Measurements from ENCODE around the gene TTC39C.

Gene TTC39C

DNA sequence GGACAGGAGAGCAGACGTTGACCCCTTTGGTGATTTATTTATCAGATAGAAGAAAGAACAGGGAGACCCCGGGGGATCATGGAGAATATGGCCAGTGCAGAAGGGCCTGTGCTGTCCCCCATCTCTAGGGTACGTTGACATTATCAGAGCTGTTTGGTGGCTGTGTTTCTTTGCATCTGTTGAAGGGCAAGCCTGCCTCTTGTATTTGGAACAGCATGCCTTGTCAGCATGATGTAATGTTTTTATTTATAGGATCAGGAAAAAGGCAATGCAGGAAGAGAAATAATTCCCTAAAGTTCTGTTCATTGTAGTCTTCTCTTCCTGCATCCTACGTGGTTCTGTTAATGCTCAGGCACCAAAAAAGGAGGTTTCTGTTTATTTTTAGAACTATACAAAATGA is 74.5 kb downstream of the TTC39C start:
- Histone ChIP-seq H3K36me3 (ENCODE audit: insufficient read depth, low read length) (no peaks in the 10 kb centered on the region; the same call in 1 of the 2 replicates), H3K4me1 (ENCODE audit: insufficient read depth, low read length) (no peaks in the 10 kb centered on the region), H3K9me3 (ENCODE audit: control insufficient read depth, insufficient read depth, low read length) (no peaks in the 10 kb centered on the region), H3K9ac (ENCODE audit: low read depth, low read length) (no peak overlapping the region)

GRCh38 chr18:24089515-24090337 is 75.2 kb downstream of the TTC39C start:
- Histone ChIP-seq H3K9ac (ENCODE audit: low read depth, low read length) (no peak overlapping the region), H3K9me3 (ENCODE audit: control insufficient read depth, insufficient read depth, low read length) (no peaks in the 10 kb centered on the region), H3K36me3 (ENCODE audit: insufficient read depth, low read length) (no peaks in the 10 kb centered on the region; the same call in 1 of the 2 replicates), H3K4me1 (ENCODE audit: insufficient read depth, low read length) (no peaks in the 10 kb centered on the region)

GRCh38 chr18:24090876-24091275 is 76.3 kb downstream of the TTC39C start:
- H3K4me1 ChIP-seq (ENCODE audit: insufficient read depth, low read length), result no peaks in the 10 kb centered on the region
- H3K9ac ChIP-seq (ENCODE audit: low read depth, low read length), result no peak overlapping the region
- no peaks in the 10 kb centered on the region; the same call in 1 of the 2 replicates for H3K36me3 ChIP-seq (ENCODE audit: insufficient read depth, low read length)
- no peaks in the 10 kb centered on the region for H3K9me3 ChIP-seq (ENCODE audit: control insufficient read depth, insufficient read depth, low read length)

- Histone ChIP-seq H3K36me3 (ENCODE audit: insufficient read depth, low read length) (peaks cover 6% of the 10 kb centered on the region; the same call in 1 of the 2 replicates), H3K9ac (ENCODE audit: low read depth, low read length) (no peak overlapping the region), H3K9me3 (ENCODE audit: control insufficient read depth, insufficient read depth, low read length) (0 out of 2 replicates have a peak, but pooled peaks cover 2% of the 10 kb centered on the region), H3K4me1 (ENCODE audit: insufficient read depth, low read length) (no peaks in the 10 kb centered on the region)
These were observed 80.0 kb downstream of the TTC39C start for GRCh38 chr18:24094561-24094960.

- Histone ChIP-seq H3K36me3 (ENCODE audit: insufficient read depth, low read length) (peaks cover 6% of the 10 kb centered on the region; the same call in 1 of the 2 replicates), H3K4me1 (ENCODE audit: insufficient read depth, low read length) (no peaks in the 10 kb centered on the region), H3K9me3 (ENCODE audit: control insufficient read depth, insufficient read depth, low read length) (0 out of 2 replicates have a peak, but pooled peaks cover 2% of the 10 kb centered on the region), H3K9ac (ENCODE audit: low read depth, low read length) (no peak overlapping the region)
These were observed 81.4 kb downstream of the TTC39C start for GRCh38 chr18:24095976-24096375.

- no peak overlapping the region for H3K9ac ChIP-seq (ENCODE audit: low read depth, low read length)
- H3K9me3 ChIP-seq (ENCODE audit: control insufficient read depth, insufficient read depth, low read length), result no peaks in the 10 kb centered on the region
- H3K36me3 ChIP-seq (ENCODE audit: insufficient read depth, low read length), result no peaks in the 10 kb centered on the region; the same call in 1 of the 2 replicates
- H3K4me1 ChIP-seq (ENCODE audit: insufficient read depth, low read length), result no peaks in the 10 kb centered on the region
These were observed 88.9 kb downstream of the TTC39C start for GRCh38 chr18:24103320-24104021.

DNA sequence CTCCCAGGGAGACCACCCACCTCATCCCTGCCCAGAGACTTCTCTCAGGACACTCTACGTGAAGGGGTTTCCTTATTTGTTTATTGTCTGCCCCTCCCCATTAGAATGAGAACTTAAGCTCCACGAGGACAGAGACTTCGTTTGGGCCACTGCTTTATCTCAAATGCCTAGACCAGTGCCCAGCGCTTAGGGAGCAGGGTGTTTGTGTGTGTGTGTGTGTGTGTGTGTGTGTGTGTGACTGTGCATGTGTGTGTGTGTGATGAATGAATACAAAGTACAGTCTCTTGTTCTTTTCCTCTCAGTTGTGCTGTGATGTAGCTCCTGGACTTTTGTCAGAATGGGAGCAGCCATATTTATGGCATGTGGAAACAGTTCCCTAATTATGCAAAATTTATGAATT is 89.9 kb downstream of the TTC39C start:
- Histone ChIP-seq H3K9me3 (ENCODE audit: control insufficient read depth, insufficient read depth, low read length) (no peaks in the 10 kb centered on the region), H3K36me3 (ENCODE audit: insufficient read depth, low read length) (no peaks in the 10 kb centered on the region; the same call in 1 of the 2 replicates), H3K4me1 (ENCODE audit: insufficient read depth, low read length) (no peaks in the 10 kb centered on the region), H3K9ac (ENCODE audit: low read depth, low read length) (no peak overlapping the region)

DNA sequence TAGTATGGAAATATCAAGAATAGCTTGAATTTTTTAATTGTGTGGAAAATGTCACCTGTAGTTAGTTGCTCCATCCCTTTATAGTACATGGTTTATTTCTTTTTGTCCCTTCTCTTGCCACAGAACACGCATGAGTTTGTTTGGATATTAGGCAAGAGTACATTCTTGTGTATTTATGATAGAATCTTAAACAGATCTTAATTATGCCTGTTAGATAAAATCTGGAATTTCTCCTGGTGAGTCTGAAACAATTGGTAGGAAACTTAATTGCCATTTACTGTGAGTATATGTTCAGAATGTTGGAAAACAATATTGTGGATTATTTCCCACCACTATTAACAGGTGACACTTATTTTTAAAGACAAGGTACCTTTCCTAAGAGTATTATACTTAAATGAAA is 94.1 kb downstream of the TTC39C start:
- H3K4me1 ChIP-seq (ENCODE audit: insufficient read depth, low read length), result peaks cover 10% of the 10 kb centered on the region; the same call in 1 of the 2 replicates
- H3K36me3 ChIP-seq (ENCODE audit: insufficient read depth, low read length), result no peaks in the 10 kb centered on the region
- no peak overlapping the region for H3K9ac ChIP-seq (ENCODE audit: low read depth, low read length)
- no peaks in the 10 kb centered on the region for H3K9me3 ChIP-seq (ENCODE audit: control insufficient read depth, insufficient read depth, low read length)

DNA sequence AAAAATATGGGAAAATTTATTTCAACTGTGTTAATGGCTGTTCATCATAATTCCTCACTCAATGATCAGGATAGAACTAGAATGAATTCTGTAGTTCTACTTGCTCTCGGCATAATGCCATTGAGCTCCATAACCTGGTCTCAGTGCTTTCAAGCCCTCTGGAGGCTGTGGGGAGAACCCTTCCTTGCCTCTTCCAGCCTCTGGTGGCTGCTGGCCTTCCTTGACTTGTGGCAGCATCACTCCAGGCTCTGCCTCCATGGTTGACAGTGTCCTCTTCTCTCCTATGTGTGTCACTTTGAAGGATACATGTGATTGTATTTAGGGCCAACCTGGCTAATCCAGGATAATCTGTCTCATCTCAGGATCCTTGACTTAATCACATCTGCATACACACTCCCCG is 97.4 kb downstream of the TTC39C start:
- Histone ChIP-seq H3K9me3 (ENCODE audit: control insufficient read depth, insufficient read depth, low read length) (no peaks in the 10 kb centered on the region), H3K36me3 (ENCODE audit: insufficient read depth, low read length) (no peaks in the 10 kb centered on the region), H3K9ac (ENCODE audit: low read depth, low read length) (no peak overlapping the region), H3K4me1 (ENCODE audit: insufficient read depth, low read length) (peaks cover 10% of the 10 kb centered on the region; the same call in 1 of the 2 replicates)

- Histone ChIP-seq H3K36me3 (ENCODE audit: insufficient read depth, low read length) (no peaks in the 10 kb centered on the region), H3K4me1 (ENCODE audit: insufficient read depth, low read length) (peaks cover 10% of the 10 kb centered on the region; the same call in 1 of the 2 replicates), H3K9me3 (ENCODE audit: control insufficient read depth, insufficient read depth, low read length) (no peaks in the 10 kb centered on the region), H3K9ac (ENCODE audit: low read depth, low read length) (no peak overlapping the region)
These were observed 97.9 kb downstream of the TTC39C start for GRCh38 chr18:24112464-24112863.

DNA sequence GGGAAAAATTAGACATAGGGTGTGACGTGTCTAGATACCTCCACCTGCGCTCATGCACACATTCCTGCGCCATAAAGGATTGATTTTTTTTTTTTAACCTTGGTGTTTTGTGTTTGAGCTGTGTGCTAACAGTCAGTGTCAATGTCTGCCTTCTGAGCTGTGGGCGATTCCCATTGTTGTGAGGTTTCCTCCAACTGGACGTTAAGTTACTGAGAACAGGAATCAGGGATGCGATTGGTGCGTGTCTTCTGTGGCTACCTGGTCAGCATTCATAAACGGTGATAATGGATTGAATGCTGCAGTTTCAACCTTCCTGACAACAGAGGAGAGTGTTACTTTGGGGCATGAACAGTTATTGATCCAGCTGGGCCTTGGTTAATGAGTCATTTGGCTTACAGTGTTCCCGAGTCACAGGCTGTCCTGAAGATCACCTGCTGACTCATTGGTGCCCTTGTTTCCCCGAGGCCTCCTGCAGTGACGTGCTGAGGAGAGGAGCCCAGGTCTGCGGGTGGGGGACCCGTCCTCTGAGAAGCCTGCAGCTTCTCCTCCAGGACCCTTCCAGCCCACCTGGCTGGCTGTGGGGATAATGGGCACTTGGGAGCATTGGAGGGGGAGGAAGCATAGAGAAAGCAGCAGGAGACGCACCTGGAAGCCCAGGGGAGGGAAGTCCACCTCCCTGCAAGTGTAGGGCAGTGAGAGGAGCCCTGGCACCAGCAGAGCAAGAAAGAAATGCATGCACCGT is 98.5 kb downstream of the TTC39C start:
- Histone ChIP-seq H3K36me3 (ENCODE audit: insufficient read depth, low read length) (no peaks in the 10 kb centered on the region), H3K9ac (ENCODE audit: low read depth, low read length) (no peak overlapping the region), H3K9me3 (ENCODE audit: control insufficient read depth, insufficient read depth, low read length) (no peaks in the 10 kb centered on the region), H3K4me1 (ENCODE audit: insufficient read depth, low read length) (peaks cover 10% of the 10 kb centered on the region; the same call in 1 of the 2 replicates)

GRCh38 chr18:24114924-24115549 is 100.5 kb downstream of the TTC39C start:
- H3K4me1 ChIP-seq (ENCODE audit: insufficient read depth, low read length), result peaks cover 10% of the 10 kb centered on the region; the same call in 1 of the 2 replicates
- H3K36me3 ChIP-seq (ENCODE audit: insufficient read depth, low read length), result no peaks in the 10 kb centered on the region; the same call in 1 of the 2 replicates
- H3K9me3 ChIP-seq (ENCODE audit: control insufficient read depth, insufficient read depth, low read length), result no peaks in the 10 kb centered on the region
- no peak overlapping the region for H3K9ac ChIP-seq (ENCODE audit: low read depth, low read length)

DNA sequence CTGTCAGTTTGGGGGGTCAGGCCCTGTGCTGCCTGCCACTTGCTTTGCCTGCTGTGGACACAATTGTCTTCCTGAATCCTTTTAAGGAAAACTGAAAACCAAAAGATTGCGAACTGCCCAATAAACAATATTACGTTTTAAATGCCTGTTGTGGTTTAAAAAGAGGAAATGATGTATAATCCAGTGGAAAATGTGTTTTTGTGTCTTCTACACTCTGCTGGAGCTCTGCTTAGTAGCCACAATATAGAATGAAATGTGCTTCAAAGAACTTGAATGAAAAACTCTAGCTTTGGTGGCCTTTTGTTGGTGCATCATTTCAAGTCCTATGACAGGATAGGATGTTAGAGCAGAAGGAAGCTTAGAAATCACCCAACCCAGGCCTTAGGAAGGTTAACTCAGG is 101.1 kb downstream of the TTC39C start:
- Histone ChIP-seq H3K9me3 (ENCODE audit: control insufficient read depth, insufficient read depth, low read length) (no peaks in the 10 kb centered on the region), H3K9ac (ENCODE audit: low read depth, low read length) (no peak overlapping the region), H3K36me3 (ENCODE audit: insufficient read depth, low read length) (no peaks in the 10 kb centered on the region; the same call in 1 of the 2 replicates), H3K4me1 (ENCODE audit: insufficient read depth, low read length) (peaks cover 10% of the 10 kb centered on the region; the same call in 1 of the 2 replicates)
